RPMI7951 (cell line): ENCODE data around the gene DDHD1. TPM values are rescaled to one million over a fixed set of nuclear protein-coding genes. Genes with fewer than 3 reads are reported as not detected.
"Not testable (repeated sequence)": the region's sequence is repeated elsewhere in the genome, so short reads cannot be mapped to it uniquely, and the experiment has no call there.

Experiments
- DNase-seq: peaks from one replicate; pipeline ENCODE4 v3.0.0-alpha.2; 2012; ENCODE audit warnings: low read depth
- total RNA-seq: library from RNA; depleted of rRNA; stranded (reverse); fragments of >200 nt; shearing (Covaris generic); gene quantifications from 2 replicates; pipeline ENCODE4 v1.2.3, GENCODE V29; 2014

The DDHD1 gene
- total RNA-seq, 1 experiment from 2014 or later = 14.9 TPM

GRCh38 chr14:53152184-53152886, 788 bp downstream of the DDHD1 start:
- DNase-seq = peak; percentile 50

- DNase-seq = peak; percentile 59
Measured at GRCh38 chr14:53151523-53152183, 1.5 kb downstream of the DDHD1 start.

DNA sequence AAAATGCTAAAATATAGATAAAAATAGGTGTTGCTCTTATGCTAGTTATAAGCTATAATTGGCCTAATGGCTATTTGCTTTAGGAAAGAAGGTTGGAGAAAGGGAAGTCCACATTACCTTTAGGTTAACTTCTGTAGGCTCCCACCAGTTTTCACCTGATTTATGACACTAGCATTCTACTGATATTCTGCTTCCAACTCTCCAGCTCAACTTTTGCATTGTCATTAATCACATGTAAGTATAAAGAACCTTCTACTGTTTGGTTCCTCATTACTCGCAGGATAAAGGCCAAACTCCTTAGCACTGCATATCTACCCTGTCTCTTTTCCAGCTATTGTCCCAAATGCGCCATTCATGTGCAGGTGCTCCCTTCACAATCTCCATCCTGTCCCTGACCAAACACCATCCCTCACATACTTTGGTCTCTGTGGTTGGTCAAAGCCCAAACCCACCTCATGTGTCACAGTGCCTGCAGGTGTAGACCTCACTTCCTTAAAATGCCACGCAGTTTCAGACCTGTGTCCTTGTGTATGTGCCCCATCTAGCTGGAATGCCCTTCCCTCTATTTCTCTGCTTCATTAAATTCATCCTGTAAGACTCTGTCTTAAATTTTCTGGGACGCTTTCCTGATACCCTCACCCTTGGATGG, 3.3 kb downstream of the DDHD1 start:
- no peak for DNase-seq

DNA sequence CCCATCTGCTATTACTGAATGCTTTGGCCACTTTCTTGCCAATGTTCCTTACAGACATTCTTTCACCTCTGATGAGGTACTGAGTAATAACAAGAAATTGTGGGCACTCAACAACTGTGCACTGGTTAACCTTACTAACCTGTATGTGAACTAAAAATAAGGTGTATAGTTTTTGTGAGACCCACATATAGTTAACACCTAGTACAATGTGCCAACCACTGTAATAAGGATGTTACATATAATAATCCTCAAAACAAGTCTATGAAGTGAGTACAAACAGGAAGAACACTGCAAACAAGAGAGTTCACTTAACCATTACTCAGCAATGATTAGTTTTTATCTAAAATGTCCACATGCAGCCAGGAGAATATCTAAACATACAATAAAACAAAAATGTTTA, 4.5 kb downstream of the DDHD1 start:
- DNase-seq = no peak

- no peak for DNase-seq
Measured at GRCh38 chr14:53147893-53148292, 5.2 kb downstream of the DDHD1 start.

GRCh38 chr14:53147208-53147607, 5.9 kb downstream of the DDHD1 start:
- no peak for DNase-seq

- no peak for DNase-seq
Measured at GRCh38 chr14:53146739-53147138, 6.4 kb downstream of the DDHD1 start.

DNA sequence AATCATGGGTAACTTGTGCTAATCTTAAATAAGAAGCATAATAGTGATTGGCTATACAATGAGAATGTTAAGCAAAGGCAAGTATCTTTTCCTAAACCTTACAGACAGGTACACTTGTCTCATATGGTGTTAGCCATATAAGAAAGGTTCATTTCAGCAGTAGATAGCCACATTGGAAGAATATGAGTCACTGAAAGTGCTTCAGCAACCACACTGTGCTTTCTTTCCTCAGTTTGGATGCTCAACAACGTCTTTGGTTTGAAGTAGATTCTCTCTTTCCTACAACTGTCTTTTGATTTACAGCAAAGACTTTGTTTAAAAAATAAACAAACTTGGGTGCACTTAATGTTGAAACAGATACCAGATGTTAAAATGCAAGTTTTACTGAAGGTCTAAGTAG, 8.9 kb downstream of the DDHD1 start:
- no peak for DNase-seq

GRCh38 chr14:53140585-53140984, 12.5 kb downstream of the DDHD1 start:
- no peak for DNase-seq

DNA sequence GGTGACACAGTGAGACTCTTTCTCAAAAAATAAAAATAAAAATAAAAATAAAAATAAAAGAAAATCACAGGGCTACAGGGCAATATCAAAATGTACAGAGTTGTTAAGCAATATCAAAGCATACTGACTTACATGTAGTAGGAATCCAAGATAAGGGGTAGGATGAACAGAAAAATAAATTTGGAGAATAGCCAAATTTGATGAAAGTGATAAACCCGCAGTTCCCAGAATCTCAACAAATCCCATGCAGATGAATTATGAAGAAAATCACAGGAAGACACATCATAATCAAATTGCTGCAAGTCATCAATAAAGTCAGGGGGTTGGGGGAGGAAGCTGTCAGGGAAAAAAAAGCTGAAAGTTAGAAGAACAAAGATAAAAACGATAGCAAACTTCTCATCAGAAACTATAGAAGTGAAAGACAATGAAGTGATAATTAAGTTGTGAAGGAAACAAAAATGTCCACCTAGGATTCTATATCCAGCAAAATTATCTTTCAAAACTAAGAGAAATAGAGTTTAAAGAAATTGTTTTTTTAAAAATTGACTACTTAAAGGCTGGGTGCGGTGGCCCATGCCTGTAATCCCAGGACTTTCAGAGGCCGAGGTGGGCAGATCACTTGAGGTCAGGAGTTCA, 15.4 kb downstream of the DDHD1 start:
- no peak for DNase-seq

DNA sequence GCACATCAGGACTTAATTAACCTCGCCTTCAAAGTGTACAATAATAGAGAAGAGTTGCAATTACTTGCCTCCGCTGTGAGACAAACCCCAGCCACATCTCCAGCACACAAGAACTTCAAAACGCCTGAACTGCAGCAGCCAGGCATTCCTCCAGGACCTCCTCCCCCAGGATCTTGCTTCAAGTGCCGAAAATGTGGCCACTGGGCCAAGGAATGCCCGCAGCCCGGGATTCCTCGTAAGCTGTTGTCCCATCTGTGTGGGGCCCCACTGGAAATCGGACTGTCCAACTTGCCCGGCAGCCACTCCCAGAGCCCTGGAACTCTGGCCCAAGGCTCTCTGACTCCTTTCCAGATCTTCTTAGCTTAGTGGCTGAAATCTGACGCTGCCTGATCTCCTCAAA, 22.6 kb downstream of the DDHD1 start:
- not testable (repeated sequence) for DNase-seq

- no peak for DNase-seq
Measured at GRCh38 chr14:53128303-53129028, 24.7 kb downstream of the DDHD1 start.

- DNase-seq = no peak
Measured at GRCh38 chr14:53127832-53128231, 25.3 kb downstream of the DDHD1 start.

- no peak for DNase-seq
Measured at GRCh38 chr14:53127151-53127550, 26.0 kb downstream of the DDHD1 start.

GRCh38 chr14:53126731-53127130, 26.4 kb downstream of the DDHD1 start:
- DNase-seq = no peak

GRCh38 chr14:53124786-53125185, 28.3 kb downstream of the DDHD1 start:
- DNase-seq = no peak

DNA sequence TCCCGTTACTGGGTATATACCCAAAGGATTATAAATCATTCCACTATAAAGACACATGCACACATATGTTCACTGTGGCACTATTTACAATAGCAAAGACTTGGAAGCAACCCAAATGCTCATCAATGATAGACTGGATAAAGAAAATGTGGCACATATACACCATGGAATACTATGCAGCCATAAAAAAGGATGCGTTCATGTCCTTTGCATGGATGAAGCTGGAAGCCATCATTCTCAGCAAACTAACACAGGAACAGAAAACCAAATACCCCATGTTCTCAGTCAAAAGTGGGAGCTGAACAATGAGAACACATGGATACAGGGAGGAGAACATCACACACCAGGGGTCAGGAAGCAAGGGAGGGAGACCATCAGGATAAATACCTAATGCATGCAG, 31.7 kb downstream of the DDHD1 start:
- DNase-seq = not testable (repeated sequence)

DNA sequence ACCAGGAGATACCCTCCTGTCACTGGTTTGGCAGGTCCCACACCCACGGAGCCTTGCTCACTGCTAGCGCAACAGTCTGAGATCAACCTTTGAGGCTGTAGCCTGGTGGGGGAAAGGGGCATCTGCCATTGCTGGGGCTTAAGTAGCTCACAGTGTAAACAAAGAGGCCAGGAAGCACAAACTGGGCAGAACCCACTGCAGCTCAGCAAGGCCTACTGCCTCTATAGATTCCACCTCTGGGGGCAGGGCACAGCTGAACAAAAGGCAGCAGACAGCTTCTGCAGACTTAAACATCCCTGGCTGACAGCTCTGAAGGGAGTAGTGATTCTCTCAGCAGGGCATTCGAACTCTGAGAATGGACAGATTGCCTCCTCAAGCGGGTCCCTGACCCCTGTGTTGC, 35.6 kb downstream of the DDHD1 start:
- not testable (repeated sequence) for DNase-seq

DNA sequence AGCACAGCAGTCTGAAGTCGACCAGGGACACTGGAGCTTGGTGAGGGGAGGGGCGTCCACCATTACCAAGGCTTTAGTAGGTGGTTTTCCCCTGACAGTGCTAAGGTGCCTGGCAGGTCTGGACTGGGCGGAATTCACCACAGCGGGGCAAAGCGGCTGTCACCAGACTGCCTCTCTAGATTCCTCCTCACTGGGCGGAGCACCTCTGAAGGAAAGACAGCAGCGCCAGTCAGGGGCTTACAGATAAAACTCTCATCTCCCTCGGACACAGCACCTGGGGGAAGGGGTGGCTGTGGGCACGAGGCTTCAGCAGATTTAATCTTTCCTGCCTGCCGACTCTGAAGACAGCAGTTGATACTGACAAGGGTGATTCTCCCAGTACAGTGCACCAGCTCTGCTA, 39.1 kb downstream of the DDHD1 start:
- no peak for DNase-seq

DNA sequence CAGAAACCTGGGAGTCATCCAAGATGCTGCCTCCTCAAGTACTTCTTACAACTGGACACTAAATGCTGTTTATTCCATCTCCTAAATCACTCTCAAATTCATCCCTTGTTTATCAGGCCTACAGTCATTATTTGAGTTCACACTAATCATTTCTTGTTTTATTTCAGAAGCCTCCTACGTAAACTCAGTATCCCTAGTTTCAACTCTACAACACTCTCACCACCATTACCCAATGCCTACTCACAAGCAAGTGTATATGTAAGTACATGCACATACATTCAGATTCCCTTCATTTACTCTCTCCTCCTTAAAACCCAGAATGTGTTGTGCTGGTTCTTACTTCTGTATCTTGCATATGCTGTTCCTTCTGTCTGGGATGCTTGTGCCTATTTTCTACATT, 43.0 kb downstream of the DDHD1 start:
- no peak for DNase-seq

- DNase-seq = peak; percentile 69
Measured at GRCh38 chr14:53109105-53110041, 43.8 kb downstream of the DDHD1 start.
